GM19455 (cell line): ENCODE data around the gene KLHL29.

Experiments used
- ATAC-seq: cut with Tn5 transposase; IDR thresholded peaks from one replicate; pipeline ENCODE4 v1.9.1; 2021; ENCODE audit not compliant: unreplicated experiment

The KLHL29 gene

GRCh38 chr2:23544589-23545295 lies 159.8 kb downstream of the KLHL29 start:
- no peak for ATAC-seq

- no peak for ATAC-seq
Measured at GRCh38 chr2:23545396-23545795, 160.4 kb downstream of the KLHL29 start.

GRCh38 chr2:23545811-23546210 lies 160.8 kb downstream of the KLHL29 start:
- no peak for ATAC-seq

- no peak for ATAC-seq
Measured at GRCh38 chr2:23546913-23547312, 161.9 kb downstream of the KLHL29 start.

- no peak for ATAC-seq
Measured at GRCh38 chr2:23547725-23548124, 162.7 kb downstream of the KLHL29 start.

GRCh38 chr2:23548143-23548769 lies 163.3 kb downstream of the KLHL29 start:
- no peak for ATAC-seq

- no peak for ATAC-seq
Measured at GRCh38 chr2:23549051-23549450, 164.1 kb downstream of the KLHL29 start.

GRCh38 chr2:23549821-23550530 lies 165.0 kb downstream of the KLHL29 start:
- no peak for ATAC-seq

- ATAC-seq = no peak
Measured at GRCh38 chr2:23550553-23550952, 165.6 kb downstream of the KLHL29 start.

- ATAC-seq = no peak
Measured at GRCh38 chr2:23551875-23552274, 166.9 kb downstream of the KLHL29 start.

- ATAC-seq = no peak
Measured at GRCh38 chr2:23553561-23553960, 168.6 kb downstream of the KLHL29 start.

GRCh38 chr2:23554054-23554697 lies 169.2 kb downstream of the KLHL29 start:
- no peak for ATAC-seq

- ATAC-seq = no peak
Measured at GRCh38 chr2:23555944-23556343, 171.0 kb downstream of the KLHL29 start.

- ATAC-seq = no peak
Measured at GRCh38 chr2:23556929-23557328, 171.9 kb downstream of the KLHL29 start.

- no peak for ATAC-seq
Measured at GRCh38 chr2:23557455-23557854, 172.5 kb downstream of the KLHL29 start.

- no peak for ATAC-seq
Measured at GRCh38 chr2:23559561-23560239, 174.7 kb downstream of the KLHL29 start.

- ATAC-seq = no peak
Measured at GRCh38 chr2:23561088-23561487, 176.1 kb downstream of the KLHL29 start.

- ATAC-seq = no peak
Measured at GRCh38 chr2:23561544-23561943, 176.6 kb downstream of the KLHL29 start.

GRCh38 chr2:23562143-23562542 lies 177.2 kb downstream of the KLHL29 start:
- ATAC-seq = no peak

- no peak for ATAC-seq
Measured at GRCh38 chr2:23563151-23563550, 178.2 kb downstream of the KLHL29 start.
